Stimulated activated CD4-positive, alpha-beta T cell treated with anti-CD3 and anti-CD28 coated beads, Interleukin-4, amount 100 ng/mL, for 48 hours (primary cell): ENCODE measurements around the gene FBXO48.

Experiments used
- DNase-seq, 2 donors: peaks; one replicate each; pipeline ENCODE4 v3.0.0-alpha.2; 2020; ENCODE audit warnings: low read depth in 2 of 2

FBXO48 gene

GRCh38 chr2:68414452-68414851 lies 52.6 kb downstream of the FBXO48 start:
- DNase-seq: no peak

GRCh38 chr2:68413466-68413865 lies 53.6 kb downstream of the FBXO48 start:
- no peak for DNase-seq

GRCh38 chr2:68412127-68412819 lies 54.8 kb downstream of the FBXO48 start:
- no peak for DNase-seq

- DNase-seq: no peak
These were observed 55.5 kb downstream of the FBXO48 start for GRCh38 chr2:68411397-68412126.
